Measurements from ENCODE around the gene RARRES1.

DNA sequence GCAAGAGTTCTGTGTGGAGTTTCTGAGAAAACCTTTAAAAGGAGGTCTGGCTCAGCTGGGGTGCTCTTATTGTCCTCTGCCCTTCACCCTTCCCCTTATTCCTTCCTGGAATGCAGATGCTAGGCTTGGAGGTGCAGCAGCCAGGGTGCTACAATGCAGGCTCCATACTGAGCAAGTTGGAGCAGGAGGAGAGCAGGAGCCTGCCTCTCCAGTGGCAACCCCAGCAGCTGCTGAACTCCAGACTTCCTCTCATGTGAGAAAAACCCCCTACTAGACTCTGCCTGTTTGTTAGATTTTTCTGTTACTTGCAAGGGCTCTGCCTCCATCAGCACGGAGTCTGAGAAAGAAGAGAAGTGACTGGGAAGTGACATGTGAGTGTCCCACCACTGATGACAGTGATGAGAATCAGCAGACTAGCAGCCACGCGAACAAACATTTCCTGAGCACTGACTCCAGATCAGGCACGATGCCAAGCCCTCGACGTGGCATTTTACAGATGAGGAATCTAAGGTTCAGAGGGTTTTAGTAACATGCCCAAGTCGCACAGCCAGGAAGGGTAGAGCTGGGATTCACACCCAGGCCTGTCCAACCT lies 16.1 kb upstream of the RARRES1 start:
- TF ChIP-seq, protein P1, sequence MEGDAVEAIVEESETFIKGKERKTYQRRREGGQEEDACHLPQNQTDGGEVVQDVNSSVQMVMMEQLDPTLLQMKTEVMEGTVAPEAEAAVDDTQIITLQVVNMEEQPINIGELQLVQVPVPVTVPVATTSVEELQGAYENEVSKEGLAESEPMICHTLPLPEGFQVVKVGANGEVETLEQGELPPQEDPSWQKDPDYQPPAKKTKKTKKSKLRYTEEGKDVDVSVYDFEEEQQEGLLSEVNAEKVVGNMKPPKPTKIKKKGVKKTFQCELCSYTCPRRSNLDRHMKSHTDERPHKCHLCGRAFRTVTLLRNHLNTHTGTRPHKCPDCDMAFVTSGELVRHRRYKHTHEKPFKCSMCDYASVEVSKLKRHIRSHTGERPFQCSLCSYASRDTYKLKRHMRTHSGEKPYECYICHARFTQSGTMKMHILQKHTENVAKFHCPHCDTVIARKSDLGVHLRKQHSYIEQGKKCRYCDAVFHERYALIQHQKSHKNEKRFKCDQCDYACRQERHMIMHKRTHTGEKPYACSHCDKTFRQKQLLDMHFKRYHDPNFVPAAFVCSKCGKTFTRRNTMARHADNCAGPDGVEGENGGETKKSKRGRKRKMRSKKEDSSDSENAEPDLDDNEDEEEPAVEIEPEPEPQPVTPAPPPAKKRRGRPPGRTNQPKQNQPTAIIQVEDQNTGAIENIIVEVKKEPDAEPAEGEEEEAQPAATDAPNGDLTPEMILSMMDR (IDR thresholded peaks at IDR 0.05) = no peak
- TF ChIP-seq POLR2AphosphoS5 (IDR thresholded peaks at IDR 0.05) (no peak), POLR2A (IDR thresholded peaks at IDR 0.05) (no peak)

Measured in breast epithelium (tissue), 3 donors.